Measurements from ENCODE around the gene PARVG.

GRCh38 chr22:44179196-44179988 lies 1.3 kb upstream of the PARVG start:
- TF ChIP-seq POLR2A (IDR thresholded peaks at IDR 0.05) (no peak), CTCF (IDR thresholded peaks at IDR 0.05 in 4 of 5, conservative IDR thresholded peaks at IDR 0.05 in 1 of 5) (no peak)

Data from gastrocnemius medialis (tissue), 4 donors.